Loucy (cell line): ENCODE measurements around the gene DIRAS1.

Source experiments
- H2AFZ ChIP-seq: fragments of 200-600 bp; sonication (generic); 2 replicates; pipeline ENCODE4 v1.6.0; 2016; ENCODE audit warnings: antibody characterized with exemption, mild to moderate bottlenecking, low read length, moderate library complexity
- H3F3A ChIP-seq: fragments of 200-600 bp; 2 replicates; pipeline ENCODE4 v1.6.0; 2016; ENCODE audit warnings: antibody characterized with exemption, low read depth, mild to moderate bottlenecking
- H3K27me3 ChIP-seq: fragments of 200-600 bp; sonication (generic); 2 replicates; pipeline ENCODE4 v1.6.1; 2014; ENCODE audit warnings: low read length, mild to moderate bottlenecking; ENCODE audit not compliant: insufficient read depth, poor library complexity, severe bottlenecking
- H3K36me3 ChIP-seq: fragments of 200-600 bp; sonication (generic); 2 replicates; pipeline ENCODE4 v1.6.1; 2016; ENCODE audit warnings: low read length; ENCODE audit not compliant: insufficient read depth
- H3K4me1 ChIP-seq: fragments of 200-600 bp; sonication (generic); 2 replicates; pipeline ENCODE4 v1.5.1; 2014; ENCODE audit warnings: low read length, mild to moderate bottlenecking; ENCODE audit not compliant: insufficient read depth, poor library complexity, severe bottlenecking
- H3K4me2 ChIP-seq: fragments of 200-600 bp; sonication (generic); 2 replicates; pipeline ENCODE4 v1.6.0; 2014; ENCODE audit warnings: antibody characterized with exemption, low read length, low read depth, mild to moderate bottlenecking; ENCODE audit not compliant: poor library complexity, severe bottlenecking
- H3K4me3 ChIP-seq: fragments of 200-600 bp; sonication (generic); 2 replicates; pipeline ENCODE4 v1.5.1; 2014; ENCODE audit warnings: low read length, mild to moderate bottlenecking, mixed read lengths; ENCODE audit not compliant: poor library complexity, severe bottlenecking
- H3K79me2 ChIP-seq: fragments of 200-600 bp; sonication (generic); 2 replicates; pipeline ENCODE4 v1.6.1; 2014; ENCODE audit warnings: low read length; ENCODE audit not compliant: insufficient read depth
- H3K9ac ChIP-seq: fragments of 200-600 bp; sonication (generic); 2 replicates; pipeline ENCODE4 v1.6.0; 2014; ENCODE audit warnings: mild to moderate bottlenecking, low read depth, low read length, moderate library complexity; ENCODE audit not compliant: poor library complexity, severe bottlenecking
- H3K9me2 ChIP-seq: fragments of 200-600 bp; sonication (generic); replicated peaks from 2 replicates; pipeline ENCODE4 v1.6.1; 2016; ENCODE audit warnings: low read depth, low read length, mixed read lengths
- H3K9me3 ChIP-seq: fragments of 200-600 bp; sonication (generic); 2 replicates; pipeline ENCODE4 v1.6.1; 2014; ENCODE audit warnings: mild to moderate bottlenecking, antibody characterized with exemption, low read length, low read depth; ENCODE audit not compliant: insufficient read depth
- H4K20me1 ChIP-seq: fragments of 200-600 bp; sonication (generic); 2 replicates; pipeline ENCODE4 v1.6.0; 2014; ENCODE audit warnings: antibody characterized with exemption, low read length, mild to moderate bottlenecking; ENCODE audit not compliant: insufficient read depth, poor library complexity, severe bottlenecking
- CTCF ChIP-seq: fragments of 200-600 bp; sonication (generic); conservative IDR thresholded peaks from 2 replicates; pipeline ENCODE4 v1.5.1; 2014; ENCODE audit warnings: mild to moderate bottlenecking, antibody characterized with exemption, low read length
- EZH2phosphoT487 ChIP-seq: fragments of 200-600 bp; IDR thresholded peaks from 2 replicates; pipeline ENCODE4 v1.6.1; 2018; ENCODE audit warnings: antibody characterized with exemption, mild to moderate bottlenecking, moderate library complexity, borderline replicate concordance

The DIRAS1 gene

DNA sequence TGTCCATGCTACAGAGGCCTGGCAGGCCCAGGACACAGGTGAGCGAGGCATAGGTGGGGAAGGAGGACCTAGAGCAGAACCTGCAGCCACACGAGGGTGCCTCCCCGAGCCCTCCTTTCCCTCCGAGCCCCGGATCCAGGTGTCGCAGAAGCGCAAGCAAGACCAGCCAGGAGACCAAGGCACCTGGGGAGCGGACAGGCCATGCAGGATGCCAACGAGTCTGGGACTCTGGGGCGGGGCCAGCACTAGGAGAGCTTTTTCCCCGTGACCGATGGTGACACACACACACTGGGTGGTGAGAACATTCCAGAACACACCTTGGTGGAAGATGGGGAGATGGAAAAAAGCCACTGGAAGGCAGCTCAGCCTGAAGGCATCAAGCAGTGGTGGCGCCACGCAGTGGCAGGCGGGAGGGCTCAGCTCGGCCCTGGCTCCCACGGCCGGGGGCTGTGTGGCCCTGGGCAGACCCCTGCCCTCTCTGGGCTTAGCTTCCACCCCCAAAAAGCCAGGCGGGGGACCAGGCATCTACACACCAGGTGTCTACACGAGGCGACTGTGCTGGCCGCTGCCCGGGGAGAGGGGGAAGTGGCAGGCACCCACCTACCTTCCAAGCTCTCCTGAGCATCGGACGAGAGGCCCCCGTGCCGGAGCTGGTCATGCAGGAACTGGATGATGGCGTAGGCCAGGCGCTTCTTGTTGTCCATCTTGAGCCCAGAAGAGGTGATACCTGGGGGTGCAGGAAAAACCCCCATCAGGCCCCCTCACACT is 47.4 kb upstream of the DIRAS1 start:
- Histone ChIP-seq H3K4me3 (no peak overlapping the region), H3K27me3 (no peaks in the 10 kb centered on the region), H3K9me3 (no peaks in the 10 kb centered on the region), H3K9ac (no peak overlapping the region), H3K36me3 (peaks cover 48% of the 10 kb centered on the region; the same call in 1 of the 2 replicates), H3K4me2 (no peak overlapping the region), H3K79me2 (peaks cover 40% of the 10 kb centered on the region), H3K4me1 (no peaks in the 10 kb centered on the region), H2AFZ (no peak overlapping the region), H3K9me2 (no peaks in the 10 kb centered on the region), H3F3A (no peaks in the 10 kb centered on the region), H4K20me1 (peaks cover 22% of the 10 kb centered on the region)
- TF ChIP-seq CTCF, result no peak
- TF ChIP-seq EZH2phosphoT487, result no peak

- Histone ChIP-seq H2AFZ (no peak overlapping the region), H3K79me2 (peaks cover 40% of the 10 kb centered on the region), H3K9ac (no peak overlapping the region), H3K4me2 (no peak overlapping the region), H3K9me2 (no peaks in the 10 kb centered on the region), H3K4me1 (no peaks in the 10 kb centered on the region), H3K9me3 (no peaks in the 10 kb centered on the region), H3K4me3 (no peak overlapping the region), H3F3A (no peaks in the 10 kb centered on the region), H4K20me1 (peaks cover 22% of the 10 kb centered on the region), H3K27me3 (no peaks in the 10 kb centered on the region), H3K36me3 (peaks cover 56% of the 10 kb centered on the region; the same call in 1 of the 2 replicates)
- no peak for TF ChIP-seq CTCF
- no peak for TF ChIP-seq EZH2phosphoT487
These were observed 46.5 kb upstream of the DIRAS1 start for GRCh38 chr19:2767688-2768087.

- Histone ChIP-seq H3F3A (no peaks in the 10 kb centered on the region), H3K9me3 (no peaks in the 10 kb centered on the region), H3K36me3 (peaks cover 66% of the 10 kb centered on the region; the same call in 1 of the 2 replicates), H3K4me1 (no peaks in the 10 kb centered on the region), H3K9me2 (no peaks in the 10 kb centered on the region), H3K79me2 (peaks cover 31% of the 10 kb centered on the region), H4K20me1 (peaks cover 18% of the 10 kb centered on the region), H2AFZ (no peak overlapping the region), H3K27me3 (no peaks in the 10 kb centered on the region), H3K4me2 (no peak overlapping the region), H3K9ac (no peak overlapping the region), H3K4me3 (no peak overlapping the region)
- no peak for TF ChIP-seq CTCF
- no peak for TF ChIP-seq EZH2phosphoT487
These were observed 45.6 kb upstream of the DIRAS1 start for GRCh38 chr19:2766594-2767372.
